H9 (cell line): ENCODE measurements around the gene COL4A2. TPM values are rescaled to one million over a fixed set of nuclear protein-coding genes. Genes with fewer than 3 reads are reported as not detected.

Experiments used
- DNase-seq: peaks from one replicate; pipeline ENCODE4 v3.0.0-alpha.2; 2017
- H2AFZ ChIP-seq: one replicate; pipeline ENCODE4 v1.6.1; 2013; ENCODE audit warnings: mild to moderate bottlenecking, low read length, control low read depth, moderate library complexity
- H2AK5ac ChIP-seq: 2 replicates; pipeline ENCODE4 v1.6.1; 2013; ENCODE audit warnings: low read length, control low read depth, mixed read lengths; ENCODE audit not compliant: insufficient read length
- H2BK120ac ChIP-seq: one replicate; pipeline ENCODE4 v1.6.1; 2013; ENCODE audit warnings: low read depth, mild to moderate bottlenecking, low read length, control low read depth, inconsistent platforms; ENCODE audit not compliant: poor library complexity, severe bottlenecking
- H2BK12ac ChIP-seq: 2 replicates; pipeline ENCODE4 v1.6.1; 2013; ENCODE audit warnings: low read length, control low read depth, mixed read lengths, low read depth; ENCODE audit not compliant: insufficient read length
- H2BK15ac ChIP-seq: 2 replicates; pipeline ENCODE4 v1.6.1; 2013; ENCODE audit warnings: low read depth, low read length, control low read depth
- H2BK20ac ChIP-seq: one replicate; pipeline ENCODE4 v1.6.1; 2013; ENCODE audit warnings: low read depth, mild to moderate bottlenecking, low read length, control low read depth, inconsistent platforms; ENCODE audit not compliant: poor library complexity, severe bottlenecking
- H2BK5ac ChIP-seq: 2 replicates; pipeline ENCODE4 v1.6.1; 2013; ENCODE audit warnings: low read length, control low read depth, mixed read lengths; ENCODE audit not compliant: insufficient read length
- H3K14ac ChIP-seq: 2 replicates; pipeline ENCODE4 v1.6.1; 2013; ENCODE audit warnings: low read length, control low read depth; ENCODE audit not compliant: insufficient read depth
- H3K18ac ChIP-seq: 2 replicates; pipeline ENCODE4 v1.6.1; 2013; ENCODE audit warnings: low read depth, mild to moderate bottlenecking, mixed read lengths, low read length, control low read depth; ENCODE audit not compliant: insufficient read length
- H3K23ac ChIP-seq: 2 replicates; pipeline ENCODE4 v1.6.1; 2013; ENCODE audit warnings: low read length, control low read depth, mixed read lengths, low read depth; ENCODE audit not compliant: insufficient read length
- H3K23me2 ChIP-seq: 2 replicates; pipeline ENCODE4 v1.6.1; 2013; ENCODE audit warnings: low read depth, mild to moderate bottlenecking, mixed read lengths, low read length, control low read depth; ENCODE audit not compliant: insufficient read length, poor library complexity, severe bottlenecking
- H3K27ac ChIP-seq: 2 replicates; pipeline ENCODE4 v1.5.1; 2013; ENCODE audit warnings: low read length, control low read depth, mixed read lengths, low read depth; ENCODE audit not compliant: insufficient read length
- H3K27me3 ChIP-seq: 2 replicates; pipeline ENCODE4 v1.6.1; 2013; ENCODE audit warnings: low read length, control low read depth, inconsistent platforms; ENCODE audit not compliant: insufficient read depth
- H3K4ac ChIP-seq: 2 replicates; pipeline ENCODE4 v1.6.1; 2013; ENCODE audit warnings: low read depth, mild to moderate bottlenecking, control low read depth, inconsistent platforms, low read length, moderate library complexity
- H3K4me1 ChIP-seq: 2 replicates; pipeline ENCODE4 v1.6.1; 2013; ENCODE audit warnings: low read length, control low read depth, inconsistent platforms; ENCODE audit not compliant: insufficient read depth
- H3K4me2 ChIP-seq: 2 replicates; pipeline ENCODE4 v1.6.1; 2013; ENCODE audit warnings: low read length, control low read depth, mixed read lengths; ENCODE audit not compliant: insufficient read length, insufficient read depth
- H3K56ac ChIP-seq: 2 replicates; pipeline ENCODE4 v1.6.1; 2013; ENCODE audit warnings: low read depth, mild to moderate bottlenecking, mixed read lengths, low read length, control low read depth; ENCODE audit not compliant: insufficient read length
- H3K79me1 ChIP-seq: 2 replicates; pipeline ENCODE4 v1.6.1; 2013; ENCODE audit warnings: low read depth, mild to moderate bottlenecking, moderate library complexity, low read length, control low read depth, inconsistent platforms; ENCODE audit not compliant: insufficient read depth, poor library complexity, severe bottlenecking
- H3K79me2 ChIP-seq: 2 replicates; pipeline ENCODE4 v1.6.1; 2013; ENCODE audit warnings: low read length, control low read depth, inconsistent platforms; ENCODE audit not compliant: insufficient read depth
- H3K9ac ChIP-seq: 2 replicates; pipeline ENCODE4 v1.6.1; 2013; ENCODE audit warnings: low read length, control low read depth, mixed read lengths; ENCODE audit not compliant: insufficient read length; ENCODE audit errors: extremely low read depth
- H3K9me3 ChIP-seq: one replicate; pipeline ENCODE4 v1.6.1; 2013; ENCODE audit warnings: low read depth, low read length, inconsistent platforms; ENCODE audit not compliant: control insufficient read depth
- H3T11ph ChIP-seq: one replicate; pipeline ENCODE4 v1.6.1; 2013; ENCODE audit warnings: mild to moderate bottlenecking, low read length, control low read depth, inconsistent platforms
- H4K20me1 ChIP-seq: one replicate; pipeline ENCODE4 v1.6.1; 2013; ENCODE audit not compliant: control insufficient read depth, insufficient read length, insufficient read depth
- H4K5ac ChIP-seq: 2 replicates; pipeline ENCODE4 v1.6.1; 2013; ENCODE audit warnings: low read depth, mild to moderate bottlenecking, mixed read lengths, low read length, control low read depth; ENCODE audit not compliant: insufficient read length
- H4K8ac ChIP-seq: replicated peaks from 2 replicates; pipeline ENCODE4 v1.6.1; 2013; ENCODE audit warnings: low read length, control low read depth, mixed read lengths, low read depth; ENCODE audit not compliant: insufficient read length
- H4K91ac ChIP-seq: 2 replicates; pipeline ENCODE4 v1.6.1; 2013; ENCODE audit warnings: low read depth, mild to moderate bottlenecking, moderate library complexity, mixed read lengths, low read length, control low read depth; ENCODE audit not compliant: insufficient read length
- H3K27ac Mint-ChIP-seq, 3 experiments: 2 replicates in 2 of 3; 3 replicates in 1 of 3; pipeline ENCODE4 v1.8.0; 2020 to 2021; ENCODE audit warnings: mixed read lengths in 3 of 3, mild to moderate bottlenecking in 1 of 3, moderate library complexity in 1 of 3
- H3K27me3 Mint-ChIP-seq: 2 replicates; pipeline ENCODE4 v1.8.0; 2021; ENCODE audit warnings: low read depth, mild to moderate bottlenecking, moderate library complexity, mixed read lengths
- H3K36me3 Mint-ChIP-seq, 3 experiments: 2 replicates in 2 of 3; 3 replicates in 1 of 3; pipeline ENCODE4 v1.8.0; 2020 to 2021; ENCODE audit warnings: low read depth in 3 of 3, mixed read lengths in 3 of 3; ENCODE audit not compliant: insufficient read depth in 1 of 3
- H3K4me1 Mint-ChIP-seq, 2 experiments: 2 replicates each; pipeline ENCODE4 v1.8.0; 2020; ENCODE audit warnings: mixed read lengths in 2 of 2
- H3K4me3 Mint-ChIP-seq, 2 experiments: 2 replicates in 1 of 2; 3 replicates in 1 of 2; pipeline ENCODE4 v1.8.0; 2020 to 2021; ENCODE audit warnings: mild to moderate bottlenecking in 2 of 2, mixed read lengths in 2 of 2, moderate library complexity in 1 of 2
- H3K9me3 Mint-ChIP-seq, 2 experiments: 2 replicates in 1 of 2; 3 replicates in 1 of 2; pipeline ENCODE4 v1.8.0; 2020; ENCODE audit warnings: mild to moderate bottlenecking in 2 of 2, mixed read lengths in 2 of 2, moderate library complexity in 1 of 2
- CTCF ChIP-seq: fragments of 200-600 bp; sonication (generic); conservative IDR thresholded peaks from 3 replicates; pipeline ENCODE4 v1.8.0; 2021; ENCODE audit warnings: antibody characterized with exemption, mild to moderate bottlenecking
- WGBS: extraction: QIAGEN DNeasy Blood & Tissue Kit; methylation state at CpG from one replicate; pipeline ENCODE4 v1.1.7; 2013; ENCODE audit warnings: missing lambda C conversion rate, low lambda C conversion rate, mixed read lengths; ENCODE audit not compliant: insufficient read length; ENCODE audit errors: extremely low coverage; 5-methylcytosine and 5-hydroxymethylcytosine counted together
- total RNA-seq: library from RNA; stranded (reverse); gene quantifications from 2 replicates; pipeline ENCODE4 v1.2.1, GENCODE V29; 2021

Gene COL4A2
- total RNA-seq, 1 experiment from 2014 or later = 76.5 TPM

GRCh38 chr13:110262082-110262436 lies 45.0 kb upstream of the COL4A2 start:
- Histone ChIP-seq H3K23ac (no peak overlapping the region), H3K4ac (no peak overlapping the region), H3K79me2 (no peaks in the 10 kb centered on the region; the same call in 1 of the 2 replicates), H3K9ac (no peak overlapping the region), H3K56ac (no peak overlapping the region), H3K79me1 (no peaks in the 10 kb centered on the region), H2BK20ac (no peak overlapping the region), H2BK15ac (no peak overlapping the region), H3K14ac (no peak overlapping the region), H2AK5ac (no peak overlapping the region), H4K91ac (no peak overlapping the region), H3K23me2 (no peaks in the 10 kb centered on the region), H3K4me1 (peaks cover 15% of the 10 kb centered on the region), H2AFZ (no peak overlapping the region), H4K5ac (no peak overlapping the region), H4K8ac (no peak overlapping the region), H3K18ac (no peak overlapping the region), H3K9me3 (no peaks in the 10 kb centered on the region), H2BK120ac (no peak overlapping the region), H3K27me3 (no peaks in the 10 kb centered on the region), H2BK12ac (no peak overlapping the region), H3T11ph (no peak overlapping the region), H3K27ac (no peak overlapping the region), H2BK5ac (no peak overlapping the region), H3K4me2 (no peak overlapping the region), H4K20me1 (no peaks in the 10 kb centered on the region)
- Mint-ChIP-seq H3K36me3 (peaks cover 0 to 4% (median 3%) of the 10 kb centered on the region in 3 experiments; a peak in 2 of 7 replicates), H3K27ac (no peak overlapping the region), H3K27me3 (peaks cover 2% of the 10 kb centered on the region; the same call in 1 of the 2 replicates), H3K9me3 (no peaks in the 10 kb centered on the region), H3K4me1 (peaks cover 52 to 53% of the 10 kb centered on the region in 2 experiments), H3K4me3 (no peak overlapping the region)
- WGBS = no CpG with 5 or more reads among the region's 11 CpGs
- TF ChIP-seq CTCF = no peak
- DNase-seq = no peak
